HG03521 (cell line): ENCODE data around the gene CLC.
"Not testable (repeated sequence)": the region's sequence is repeated elsewhere in the genome, so short reads cannot be mapped to it uniquely, and the experiment has no call there.

Experiments
- ATAC-seq: cut with Tn5 transposase; IDR thresholded peaks from one replicate; pipeline ENCODE4 v1.9.1; 2021; ENCODE audit warnings: mild to moderate bottlenecking, moderate library complexity; ENCODE audit not compliant: unreplicated experiment

Gene CLC

GRCh38 chr19:39737891-39738290 lies at the start of gene CLC:
Gene CLC, minus strand, starts transcription at chr19:39738029. Its CDS starts 77 bp downstream, at chr19:39737952.
- no peak for ATAC-seq

DNA sequence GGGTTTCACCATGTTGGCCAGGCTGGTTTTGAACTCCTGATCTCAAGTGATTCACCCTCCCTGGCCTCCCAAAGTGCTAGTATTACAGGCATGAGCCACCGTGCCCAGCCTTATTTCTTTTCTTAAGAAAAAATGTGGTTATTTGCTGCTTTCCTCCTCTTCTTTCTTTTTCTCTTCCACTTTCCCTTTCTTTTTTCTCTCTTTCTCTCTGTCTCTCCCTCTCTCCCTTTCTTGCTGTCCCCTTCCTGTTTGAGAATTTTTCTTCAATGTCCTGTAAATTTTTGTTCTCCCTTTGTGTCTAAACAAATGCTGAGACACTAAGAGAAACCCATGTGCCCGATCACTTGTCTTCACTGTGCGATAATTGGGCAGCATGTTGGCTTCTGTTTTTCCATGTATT lies 43.1 kb upstream of the CLC start:
- ATAC-seq, result no peak

GRCh38 chr19:39778763-39779162 lies 40.9 kb upstream of the CLC start, which contains the start of gene LEUTX:
Gene LEUTX, plus strand, starts transcription at chr19:39778854. Its CDS starts 67 bp downstream, at chr19:39778921.
- ATAC-seq, result no peak

- ATAC-seq, result no peak
Observed at GRCh38 chr19:39768786-39769185, 31.0 kb upstream of the CLC start.

DNA sequence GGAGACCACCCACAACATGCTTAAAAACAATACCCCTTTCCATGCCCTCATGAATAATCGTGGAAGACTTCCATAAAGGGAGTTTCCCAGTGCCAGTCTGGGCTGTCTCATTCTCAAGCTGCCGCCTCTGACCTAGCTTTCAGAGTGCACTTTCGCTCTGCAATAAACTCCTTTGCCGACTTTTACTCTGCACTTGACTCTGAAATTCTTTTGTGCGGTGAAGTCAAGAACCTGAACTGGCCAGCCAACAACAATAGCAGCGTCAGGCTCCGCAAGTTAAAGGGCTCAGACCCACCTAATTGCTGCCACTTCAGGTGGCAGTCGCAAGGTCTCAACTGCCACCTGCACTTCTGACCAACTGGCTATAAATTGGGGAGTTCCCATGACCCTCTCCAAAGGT lies 30.5 kb upstream of the CLC start:
- ATAC-seq, result no peak

GRCh38 chr19:39765091-39766076 lies 27.6 kb upstream of the CLC start:
- ATAC-seq, result no peak

DNA sequence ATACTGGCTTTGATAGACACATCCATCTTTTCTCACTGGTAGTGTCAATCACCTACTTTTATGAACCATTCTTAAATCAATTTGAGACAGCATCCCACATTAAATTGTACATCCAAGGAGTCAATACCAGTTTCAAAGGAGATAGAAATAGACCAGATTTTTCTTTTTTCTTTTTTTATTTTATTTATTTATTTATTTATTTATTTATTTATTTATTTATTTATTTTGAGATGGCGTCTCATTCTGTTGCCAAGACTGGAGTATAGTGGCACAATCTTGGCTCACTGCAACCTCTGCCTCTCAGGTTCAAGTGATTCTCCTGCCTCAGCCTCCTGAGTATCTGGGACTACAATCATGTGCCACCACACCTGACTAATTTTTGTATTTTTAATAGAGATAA lies 24.0 kb upstream of the CLC start:
- ATAC-seq, result not testable (repeated sequence)

GRCh38 chr19:39759457-39760184 lies 21.8 kb upstream of the CLC start:
- no peak for ATAC-seq

DNA sequence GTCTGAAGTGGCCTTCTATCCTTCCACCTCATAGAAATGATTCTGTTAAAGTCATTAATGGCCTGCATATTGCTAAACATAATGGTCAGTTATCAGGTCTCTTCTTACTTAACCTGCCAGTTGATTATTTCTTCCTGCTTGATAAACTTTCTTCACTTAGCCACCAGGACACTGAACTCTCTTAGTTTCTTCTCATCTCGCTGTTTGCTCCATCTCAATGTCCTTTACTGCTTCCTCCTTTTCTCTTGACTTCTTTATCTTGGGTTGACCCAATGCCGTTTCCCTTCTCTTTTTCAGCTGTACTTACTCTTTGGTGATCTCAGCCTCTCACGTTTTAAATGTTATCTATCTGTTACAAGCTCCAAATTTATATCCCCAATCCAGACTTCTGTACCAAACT lies 17.1 kb upstream of the CLC start:
- ATAC-seq, result no peak

- ATAC-seq, result no peak
Observed at GRCh38 chr19:39754544-39754943, 16.7 kb upstream of the CLC start.

DNA sequence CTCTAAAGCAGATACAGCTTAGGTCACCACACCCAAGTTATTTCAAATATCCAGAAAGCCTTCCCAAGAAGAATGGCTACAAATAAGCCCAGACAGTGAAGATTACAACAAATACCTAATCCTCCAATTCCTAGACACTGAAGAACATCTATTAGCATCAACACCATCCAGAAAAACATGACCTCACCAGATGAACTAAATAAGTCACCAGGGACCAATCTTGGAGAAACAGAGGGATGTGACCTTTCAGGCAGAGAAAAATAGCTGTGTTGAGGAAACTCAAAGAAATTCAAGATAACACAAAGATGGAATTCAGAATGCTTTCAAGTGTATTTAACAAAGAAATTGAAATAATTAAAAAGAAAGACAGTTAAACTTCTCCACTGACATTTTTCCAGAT lies 15.0 kb upstream of the CLC start:
- no peak for ATAC-seq

DNA sequence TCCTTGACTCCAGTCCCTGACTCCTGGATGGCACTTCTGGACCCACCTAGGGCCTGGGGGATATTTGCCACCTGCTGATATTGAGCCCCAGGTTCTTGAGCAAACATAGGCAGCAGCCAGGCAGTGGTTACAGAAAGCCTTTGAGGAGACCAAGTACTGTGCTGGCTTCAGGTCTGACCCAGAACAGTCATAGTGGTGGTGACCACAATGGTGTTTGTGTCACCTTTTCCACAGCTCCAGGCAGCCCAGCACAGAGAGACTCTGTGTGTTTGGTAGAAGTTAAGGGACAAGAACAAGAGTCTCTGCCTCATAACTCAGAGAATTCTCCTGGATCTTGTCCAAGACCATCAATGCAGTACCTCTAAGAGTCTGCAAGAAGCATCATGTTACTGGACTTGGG lies 14.6 kb upstream of the CLC start:
- no peak for ATAC-seq

DNA sequence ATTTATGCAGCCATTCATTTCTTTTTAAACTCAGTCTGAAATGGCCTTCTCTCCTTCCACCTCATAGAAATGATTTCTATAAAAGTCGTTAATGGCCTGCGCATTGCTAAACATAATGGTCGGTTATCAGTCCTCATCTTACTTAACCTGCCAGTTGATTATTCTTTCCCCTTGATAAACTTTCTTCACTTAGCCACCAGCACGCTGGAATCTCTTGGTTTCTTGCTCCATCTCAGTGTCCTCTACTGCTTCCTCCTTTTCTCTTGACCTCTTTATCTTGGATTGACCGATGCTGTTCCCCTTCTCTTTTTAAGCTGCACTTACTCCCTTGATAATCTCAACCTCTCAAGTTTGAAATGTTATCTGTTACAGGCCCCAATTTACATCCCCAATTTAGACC lies 12.2 kb upstream of the CLC start:
- no peak for ATAC-seq

DNA sequence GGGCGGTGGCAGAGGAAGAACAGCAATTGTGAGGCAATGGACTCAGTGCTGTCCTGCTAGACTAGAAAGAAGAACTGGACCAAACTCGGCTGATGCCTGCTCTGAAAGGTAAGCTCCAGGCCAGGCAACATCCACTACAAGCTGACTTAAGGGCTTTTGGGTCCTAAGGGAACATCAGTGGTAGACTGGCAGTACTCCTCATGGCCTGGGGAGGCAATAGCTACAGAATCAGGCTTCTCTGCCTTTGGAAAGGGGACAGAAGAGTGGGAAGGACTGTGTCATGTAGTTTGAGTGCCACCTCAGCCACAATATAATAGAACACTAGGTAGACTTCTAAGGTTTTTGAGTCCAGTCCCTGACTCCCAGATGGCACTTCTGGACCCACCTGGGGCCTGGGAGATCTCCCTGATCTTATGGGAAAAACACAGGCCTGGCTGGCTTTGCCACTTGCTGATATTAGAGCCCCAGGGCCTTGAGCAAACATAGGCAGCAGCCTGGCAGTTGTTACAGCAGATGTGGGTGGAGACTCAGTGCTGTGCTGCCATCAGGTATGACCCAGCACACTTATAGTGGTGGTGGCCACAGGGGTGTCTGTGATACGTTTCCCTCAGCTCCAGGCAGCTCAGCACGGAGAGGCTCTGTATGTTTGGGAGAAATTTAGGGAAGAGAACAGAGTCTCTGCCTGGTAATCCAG lies 9.2 kb upstream of the CLC start:
- ATAC-seq, result no peak

DNA sequence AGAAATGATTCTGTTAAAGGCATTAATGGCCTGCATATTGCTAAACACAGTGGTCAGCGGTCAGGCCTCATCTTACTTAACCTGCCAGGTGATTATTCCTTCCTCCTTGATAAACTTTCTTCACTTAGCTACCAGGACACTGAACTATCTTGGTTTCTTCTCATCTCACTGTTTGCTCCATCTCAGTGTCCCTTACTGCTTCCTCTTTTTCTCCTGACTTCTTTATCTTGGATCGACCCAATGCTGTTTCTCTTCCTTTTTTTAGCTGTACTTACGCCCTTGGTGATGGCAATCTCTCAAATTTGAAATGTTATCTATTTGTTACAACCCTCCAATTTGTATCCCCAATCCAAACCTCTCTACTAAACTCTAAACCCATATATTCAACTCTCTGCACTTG lies 7.8 kb upstream of the CLC start:
- ATAC-seq, result no peak

DNA sequence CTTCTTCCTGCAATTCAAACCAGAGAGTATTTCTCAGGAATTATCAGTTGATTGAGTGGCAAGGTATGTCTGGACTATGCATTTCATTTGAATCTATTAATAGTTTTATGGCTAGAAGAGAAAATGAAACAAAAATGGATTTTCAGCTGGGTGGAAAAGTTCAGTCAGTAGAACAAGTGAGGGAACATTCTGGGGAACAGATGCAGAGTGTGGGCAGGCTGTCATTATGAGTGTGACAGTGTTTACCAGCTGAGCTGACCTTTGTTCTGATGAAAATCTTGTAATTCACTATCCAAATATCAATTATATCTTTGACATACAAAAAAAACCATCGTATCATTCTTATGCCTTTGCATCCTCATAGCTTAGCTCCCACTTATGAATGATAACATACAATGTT lies 2.6 kb upstream of the CLC start:
- ATAC-seq, result no peak

DNA sequence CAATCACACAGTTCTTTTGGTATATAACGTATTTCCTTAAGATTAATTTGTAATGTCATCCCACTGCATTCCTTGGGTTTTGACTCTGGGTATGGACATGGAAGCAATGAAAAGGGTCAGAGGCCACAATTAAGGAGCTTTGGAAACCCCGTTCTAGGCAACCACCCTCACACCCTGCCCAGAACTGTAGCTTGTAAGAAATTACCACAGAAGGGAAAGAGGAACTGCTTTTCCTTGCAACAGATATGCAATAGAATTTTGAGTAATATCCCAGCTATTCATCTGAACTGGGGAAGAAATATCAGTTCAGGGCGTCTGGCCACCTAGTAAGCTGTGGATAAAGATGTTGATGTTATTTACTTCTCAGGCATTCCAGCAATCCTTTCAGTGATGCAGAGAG lies 985 bp upstream of the CLC start:
- no peak for ATAC-seq

DNA sequence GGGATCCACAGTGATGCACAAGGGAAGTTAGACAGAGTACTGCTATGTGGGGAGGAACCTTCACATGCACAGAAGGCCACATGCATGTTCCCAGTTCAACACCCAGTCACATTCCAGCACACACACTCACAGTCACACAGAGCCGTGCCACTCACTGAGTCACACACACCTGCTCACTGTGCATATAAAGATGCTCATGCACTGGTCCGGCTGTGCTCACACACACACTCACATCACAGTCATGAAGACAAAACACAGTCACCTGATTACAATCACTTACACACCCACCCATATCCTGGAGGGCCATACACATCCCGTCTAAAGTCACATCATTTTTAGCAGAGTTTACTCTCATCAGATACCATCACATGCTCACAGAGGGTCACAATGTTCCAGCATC lies 478 bp downstream of the CLC start:
- no peak for ATAC-seq

DNA sequence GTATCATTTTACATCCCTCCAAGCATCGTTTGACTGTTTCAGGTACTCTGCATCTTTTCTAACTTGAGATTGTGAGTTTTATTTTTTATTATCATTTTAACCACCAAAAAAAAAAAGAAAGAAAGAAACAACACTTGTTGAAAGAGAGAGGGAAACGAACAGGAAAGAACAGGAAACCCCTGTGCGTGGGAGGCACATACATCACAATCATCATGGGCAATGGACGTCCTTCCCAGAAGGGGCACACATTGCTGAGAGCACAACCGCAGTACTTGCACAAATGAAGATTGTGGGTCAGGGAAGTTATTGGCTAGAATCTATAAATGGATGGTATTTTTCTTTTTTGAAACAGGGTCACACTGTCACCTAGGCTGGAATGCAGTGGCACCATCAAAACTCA lies 1.7 kb downstream of the CLC start:
- ATAC-seq, result no peak

DNA sequence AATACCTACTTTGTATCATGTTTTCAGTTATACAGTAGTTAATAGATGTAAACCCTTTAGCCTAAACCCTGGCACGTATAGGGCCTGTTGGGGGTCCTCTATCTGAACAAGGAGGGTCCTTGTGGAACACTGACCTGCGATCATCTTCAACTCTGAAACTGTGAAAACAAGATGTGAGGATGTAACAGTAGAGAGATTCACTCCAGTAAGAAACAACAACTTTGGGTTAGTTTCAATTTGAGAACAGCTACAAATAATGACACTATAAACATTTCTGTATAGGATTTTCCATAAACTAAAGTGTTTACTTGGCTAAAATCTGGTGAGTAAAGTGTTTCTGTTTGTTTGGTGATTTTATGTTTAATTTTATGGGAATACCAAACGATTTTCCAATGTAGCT lies 2.1 kb downstream of the CLC start:
- no peak for ATAC-seq

DNA sequence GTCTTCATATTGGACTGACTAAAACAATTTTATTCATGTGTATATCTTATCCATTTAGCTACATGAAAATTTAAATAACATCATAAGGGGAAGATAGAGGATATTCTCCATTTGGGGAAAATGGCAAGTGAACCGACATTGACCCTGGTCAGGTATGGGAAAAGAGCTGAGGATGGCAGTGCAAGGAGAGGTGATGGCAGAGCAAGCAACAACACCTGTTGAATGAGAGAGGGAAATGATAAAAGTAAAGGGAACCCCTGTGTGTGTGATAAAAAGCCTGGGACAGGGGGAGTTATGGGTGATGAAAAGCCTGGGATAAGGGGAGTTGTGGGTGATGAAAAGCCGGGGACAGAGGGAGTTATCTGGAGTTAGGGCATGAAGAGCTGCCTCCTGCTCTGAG lies 4.0 kb downstream of the CLC start:
- no peak for ATAC-seq
